HG03139 (cell line): ENCODE data around the gene RNF4.
A peak's percentile ranks its signal among the peaks of the same experiment; 100 is the strongest.
"Not testable (repeated sequence)": the region's sequence is repeated elsewhere in the genome, so short reads cannot be mapped to it uniquely, and the experiment has no call there.

Source experiments
- ATAC-seq: cut with Tn5 transposase; IDR thresholded peaks from one replicate; pipeline ENCODE4 v1.9.1; 2021; ENCODE audit not compliant: unreplicated experiment

The RNF4 gene

DNA sequence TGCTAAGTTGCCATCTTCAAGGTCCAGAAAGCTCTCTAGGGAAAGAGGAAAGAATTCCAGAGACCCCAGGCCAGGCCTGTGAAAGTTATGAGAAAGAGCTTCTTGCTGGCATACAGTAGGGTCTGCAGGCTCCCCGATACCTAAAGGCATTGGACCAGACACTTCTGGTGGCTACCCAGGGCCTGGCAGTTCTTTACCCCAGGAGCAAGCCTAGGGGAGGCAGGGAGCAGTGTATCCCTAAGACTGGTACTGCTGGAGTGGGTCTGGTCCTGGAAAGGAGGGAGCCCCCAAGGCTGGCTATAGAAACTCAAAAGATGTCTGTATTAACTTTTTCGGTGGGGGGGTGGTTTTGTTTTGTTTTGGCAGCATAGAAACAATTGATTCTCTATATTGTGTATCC, 47.7 kb downstream of the RNF4 start:
- no peak for ATAC-seq

DNA sequence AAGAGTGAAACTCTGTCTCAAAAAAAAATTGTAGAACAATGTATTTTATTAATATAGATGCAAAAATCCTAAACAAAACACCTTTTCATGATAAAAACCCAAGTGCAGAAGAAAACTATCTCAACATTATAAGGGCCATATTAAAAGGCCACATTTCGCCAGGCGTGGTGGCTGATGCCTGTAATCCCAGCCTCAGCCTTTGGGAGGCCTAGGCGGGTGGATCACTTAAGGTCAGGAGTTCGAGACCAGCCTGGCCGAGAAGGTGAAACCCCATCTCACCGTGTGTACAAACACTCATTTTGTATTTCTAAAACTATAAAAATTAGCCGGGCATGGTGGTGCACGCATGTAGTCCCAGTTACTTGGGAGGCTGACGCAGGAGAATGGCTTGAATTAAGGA, 57.7 kb downstream of the RNF4 start:
- no peak for ATAC-seq

DNA sequence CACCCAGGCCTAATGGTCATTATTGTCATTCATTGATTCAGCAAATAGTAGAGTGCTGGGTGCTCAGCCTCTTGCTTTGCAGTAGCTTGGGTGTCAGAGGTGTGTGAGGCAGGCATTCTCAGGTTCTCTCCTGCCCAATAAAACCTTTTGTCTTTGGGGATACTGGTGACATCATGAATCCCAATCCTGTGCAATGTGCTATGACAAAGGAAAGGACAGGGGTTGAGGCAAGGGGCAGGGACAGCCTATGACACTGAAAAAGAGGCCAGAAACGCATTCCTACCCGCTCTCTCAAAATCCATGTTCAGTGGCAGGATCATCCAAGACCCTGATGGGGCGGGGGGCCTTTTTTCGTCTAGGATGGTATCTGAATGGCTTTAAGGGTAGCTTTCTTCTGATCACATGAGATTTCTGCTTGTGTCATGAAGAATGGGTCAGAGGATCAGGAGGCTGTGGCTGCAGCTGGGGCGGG, 66.0 kb downstream of the RNF4 start:
- no peak for ATAC-seq

DNA sequence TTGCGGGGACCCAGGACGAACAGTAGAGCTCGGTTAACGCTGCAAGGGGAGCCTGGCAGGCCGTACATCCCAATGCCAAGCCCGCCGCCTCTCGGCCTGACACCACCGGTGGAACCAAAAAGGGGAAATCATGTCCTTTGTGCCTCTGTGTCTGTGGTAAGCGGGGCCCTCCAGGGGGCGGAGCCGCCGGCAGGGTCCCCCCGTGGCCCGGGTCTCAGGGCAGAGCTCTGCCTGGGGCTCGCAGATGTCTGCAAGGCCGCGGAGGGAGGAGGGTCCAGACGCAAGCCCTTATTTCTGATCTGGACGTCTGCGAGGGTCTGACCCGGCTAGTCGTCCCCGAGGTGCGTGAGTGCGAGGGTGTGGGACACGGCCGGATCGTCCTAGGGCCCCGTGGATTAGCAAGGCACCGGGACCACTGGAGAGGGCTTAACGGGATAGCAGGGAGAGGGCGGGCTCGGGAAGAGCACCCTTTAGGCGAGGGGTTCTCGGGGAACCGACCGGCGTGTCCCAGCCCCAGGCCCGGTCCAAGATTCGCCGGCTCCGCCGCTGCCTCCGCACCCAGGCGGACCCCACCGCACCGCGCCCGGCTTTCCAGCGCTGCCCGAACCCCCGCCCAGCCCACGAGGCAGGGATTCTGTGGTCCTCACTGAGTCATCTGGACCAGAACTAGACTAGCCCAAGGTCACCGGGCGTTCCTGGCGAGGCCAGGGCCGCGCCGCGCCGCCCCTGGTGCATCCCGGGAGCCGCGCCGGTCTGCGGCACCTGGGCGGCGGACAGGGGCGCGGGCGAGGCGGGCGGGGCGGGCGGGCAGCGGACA, 66.7 kb downstream of the RNF4 start:
- ATAC-seq, result peak; percentile 14

DNA sequence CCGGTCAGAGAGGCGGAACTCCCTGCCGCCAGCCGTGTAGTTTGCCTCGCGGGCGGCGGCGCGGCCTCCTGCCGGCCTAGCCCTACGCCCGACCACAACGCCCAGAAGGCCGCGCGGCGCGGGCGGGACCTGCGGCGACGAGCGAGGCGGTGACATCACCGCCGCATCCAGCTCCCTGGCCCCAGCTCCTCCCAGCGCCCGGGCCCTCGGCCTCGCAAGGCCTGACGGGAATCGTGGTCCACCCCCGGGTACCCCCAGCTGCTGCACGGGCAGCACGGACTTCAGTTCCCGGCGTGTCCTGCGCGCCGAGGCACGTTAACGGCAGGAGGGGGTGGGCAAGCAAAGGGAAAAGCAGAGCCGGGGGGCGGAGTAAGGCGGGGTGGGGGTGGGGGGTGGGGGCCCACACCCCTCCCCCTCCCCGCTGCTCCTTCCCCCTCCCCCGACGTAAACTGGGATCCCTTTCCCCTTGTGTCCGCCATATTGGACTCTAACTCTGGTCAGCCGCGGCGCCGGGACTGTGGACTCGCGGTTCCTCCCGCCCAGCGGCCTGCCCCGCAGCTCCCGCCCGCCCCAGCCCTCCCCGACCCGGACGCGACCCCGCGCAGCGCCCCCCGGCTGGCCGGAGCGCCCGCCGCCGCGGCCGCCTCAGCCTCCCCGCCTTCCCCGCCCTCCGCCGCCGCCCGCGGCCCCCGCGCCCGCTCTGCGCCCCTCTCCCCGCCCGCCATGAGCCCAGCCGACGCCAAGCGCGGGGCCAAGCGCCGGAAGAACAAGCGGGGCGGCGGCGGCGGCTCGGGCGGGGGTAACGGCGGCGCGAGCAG, 67.5 kb downstream of the RNF4 start, which contains the start of gene FAM193A:
FAM193A (plus strand) TSS at position 455 of the 818 bp plus-strand sequence; CDS start at position 724, 269 bp downstream.
- ATAC-seq, result peak; percentile 88

DNA sequence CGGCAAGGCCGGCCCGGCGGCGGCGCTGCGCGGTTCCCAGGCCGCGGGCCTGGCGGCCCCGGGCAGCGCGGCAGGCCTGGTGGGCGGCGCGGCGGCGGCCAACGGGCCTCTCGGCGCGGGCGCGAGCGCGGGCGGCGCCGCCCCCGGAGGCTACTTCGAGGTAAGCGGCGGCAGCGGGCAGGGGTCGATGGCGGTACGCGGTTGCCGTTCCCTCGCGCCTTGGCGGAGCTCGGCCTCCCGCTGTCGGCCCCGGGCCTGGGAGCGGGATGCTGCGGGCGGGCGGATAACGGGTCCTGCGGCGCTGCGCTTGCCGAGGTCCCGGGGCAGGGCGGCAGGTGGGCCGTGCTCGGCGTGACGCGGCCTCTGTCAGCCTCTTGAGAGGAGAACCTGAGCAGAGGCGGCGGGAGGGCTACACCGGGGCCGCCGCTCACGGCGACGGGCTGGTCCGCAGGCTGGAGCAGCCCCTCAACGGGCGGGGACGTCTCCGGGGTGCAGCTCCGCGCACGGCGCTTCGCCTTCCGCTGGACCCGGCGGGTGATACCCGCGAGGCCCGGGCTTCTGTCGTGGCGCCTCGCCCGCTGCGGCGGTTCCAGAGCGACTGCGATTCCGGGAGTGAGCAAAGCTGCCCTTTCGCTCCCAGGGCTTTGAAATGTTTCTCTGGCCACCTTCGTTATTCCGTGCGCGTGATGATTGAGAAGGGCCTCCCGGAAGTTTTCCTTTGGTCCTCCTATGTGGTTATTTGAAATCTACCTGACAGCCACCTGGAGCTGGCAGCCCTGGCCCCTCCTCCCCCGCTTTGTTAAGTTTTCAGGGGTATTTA, 68.3 kb downstream of the RNF4 start:
- ATAC-seq, result peak; percentile 20

DNA sequence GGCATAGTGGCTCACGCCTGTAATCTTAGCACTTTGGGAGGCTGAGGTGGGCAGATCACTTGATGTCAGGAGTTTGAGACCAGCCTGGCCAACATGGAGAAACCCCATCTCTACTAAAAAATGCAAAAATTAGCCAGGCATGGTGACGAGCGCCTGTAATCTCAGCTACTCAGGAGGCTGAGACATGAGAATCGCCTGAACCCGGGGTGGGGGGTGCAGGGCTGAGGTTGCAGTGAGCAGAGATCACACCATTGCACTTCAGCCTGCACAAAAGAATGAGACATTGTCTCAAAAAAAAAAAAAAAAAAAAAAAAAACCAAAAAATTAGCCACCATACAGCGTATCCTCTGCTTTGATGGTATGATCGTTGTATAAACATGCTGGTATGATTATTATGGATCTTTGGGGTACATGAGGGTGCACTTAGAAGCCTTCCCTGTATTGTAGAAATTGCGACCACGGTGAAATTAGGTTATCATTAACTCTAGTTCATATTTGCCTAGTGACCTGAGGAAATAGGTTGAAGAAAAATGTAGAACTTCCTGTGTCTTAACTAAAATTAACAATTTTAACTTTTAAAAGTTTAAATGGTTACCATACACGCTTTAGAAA, 74.8 kb downstream of the RNF4 start:
- not testable (repeated sequence) for ATAC-seq

DNA sequence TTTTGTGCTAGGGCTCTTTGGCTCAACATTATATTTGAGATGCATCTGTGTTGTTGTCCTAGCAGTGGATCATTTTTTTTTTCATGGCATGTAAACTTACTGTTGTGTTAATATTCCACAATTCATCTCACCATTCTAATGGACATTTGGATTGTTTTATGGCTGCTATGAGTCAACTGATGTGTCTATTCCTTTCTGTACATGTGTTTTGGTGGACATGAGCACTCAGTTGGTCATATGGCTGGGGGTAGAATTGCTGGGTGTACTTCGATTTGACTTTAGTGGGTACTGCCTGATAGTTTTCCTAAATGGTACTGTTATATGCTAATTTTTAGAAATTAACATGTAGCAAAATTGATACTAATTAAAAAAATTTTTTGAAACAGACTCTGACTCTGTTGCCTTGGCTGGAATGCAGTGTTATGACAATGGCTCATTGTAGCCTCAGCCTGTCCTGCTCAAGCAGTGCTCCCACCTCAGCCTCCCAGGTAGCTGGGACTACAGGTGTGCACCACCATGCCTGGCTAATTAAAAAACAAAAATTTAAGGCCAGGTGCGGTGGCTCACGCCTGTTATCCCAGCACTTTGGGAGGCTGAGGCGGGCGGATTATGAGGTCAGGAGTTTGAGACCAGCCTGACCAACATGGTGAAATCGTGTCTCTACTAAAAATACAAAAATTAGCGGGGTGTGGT, 76.6 kb downstream of the RNF4 start:
- ATAC-seq, result no peak

DNA sequence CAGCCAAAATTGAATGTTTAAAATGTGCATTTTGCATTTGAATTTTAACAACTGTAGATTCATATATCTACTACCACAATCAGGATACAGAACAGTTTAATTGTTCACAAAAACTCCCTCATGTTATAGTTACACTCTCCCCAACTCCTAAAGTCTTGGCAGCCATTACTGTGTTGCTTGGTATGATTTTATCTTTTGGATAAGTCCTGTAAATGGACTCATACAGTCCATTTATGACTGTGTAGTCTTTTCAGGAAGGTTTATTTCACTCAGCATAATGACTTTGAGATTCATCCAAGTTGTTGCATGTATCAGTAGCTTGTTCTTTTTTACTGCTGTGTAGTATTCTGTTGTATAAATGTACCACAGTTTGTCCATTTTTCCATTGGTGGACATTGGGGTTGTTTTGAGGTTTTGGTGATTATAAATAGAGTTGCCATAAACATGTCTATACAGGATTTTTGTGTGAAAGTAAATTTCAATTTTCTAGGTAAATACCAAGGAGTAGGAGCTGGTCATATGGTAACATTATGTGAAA, 77.4 kb downstream of the RNF4 start:
- ATAC-seq, result no peak

DNA sequence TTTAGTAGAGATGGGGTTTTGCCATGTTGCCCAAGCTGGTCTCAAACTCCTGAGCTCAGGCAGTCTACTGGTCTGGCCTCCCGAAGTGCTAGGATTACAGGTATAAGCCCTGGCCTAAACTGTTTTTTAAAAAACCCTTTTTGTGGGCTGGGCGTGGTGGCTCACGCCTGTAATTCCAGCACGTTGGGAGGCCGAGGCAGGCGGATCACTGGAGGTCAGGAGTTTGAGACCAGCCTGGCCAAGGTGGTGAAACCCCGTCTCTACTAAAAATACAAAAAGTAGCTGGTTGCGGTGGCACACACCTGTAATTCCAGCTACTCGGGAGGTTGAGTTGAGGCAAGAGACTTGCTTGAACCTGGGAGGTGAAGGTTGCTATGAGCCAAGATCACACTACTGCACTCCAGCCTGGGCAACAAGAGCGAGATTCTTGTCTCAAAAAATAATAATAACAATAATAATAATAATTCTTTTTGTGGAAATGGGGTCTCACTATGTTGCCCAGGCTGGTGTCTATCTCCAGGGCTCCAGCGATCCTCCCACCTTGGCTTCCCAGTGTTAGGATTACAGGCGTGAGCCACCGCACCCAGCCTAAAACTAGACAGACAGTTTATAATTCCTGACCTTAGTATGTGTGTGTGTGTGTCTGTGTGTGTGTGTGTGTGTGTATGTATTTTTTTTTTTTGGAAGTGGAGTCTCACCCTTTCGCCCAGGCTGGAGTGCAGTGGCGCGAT, 78.2 kb downstream of the RNF4 start:
- ATAC-seq, result not testable (repeated sequence)

DNA sequence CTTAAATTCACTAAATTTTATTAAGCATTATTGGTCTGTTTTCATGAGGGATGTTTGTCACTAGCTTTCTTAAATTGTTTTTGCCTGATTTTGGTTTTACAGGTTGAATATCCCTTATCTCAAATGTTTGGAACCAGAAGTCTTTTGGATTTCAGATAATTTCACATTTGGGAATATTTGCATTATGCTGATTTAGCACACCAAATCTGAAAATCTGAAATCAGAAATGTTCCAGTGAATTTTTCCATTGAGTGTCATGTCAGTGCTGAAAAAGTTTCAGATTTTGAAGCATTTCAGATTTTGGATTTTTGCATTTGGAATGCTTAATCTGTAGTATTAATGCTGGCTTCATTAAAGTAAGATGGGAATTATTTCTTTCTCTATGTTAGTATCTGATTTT, 82.2 kb downstream of the RNF4 start:
- no peak for ATAC-seq

DNA sequence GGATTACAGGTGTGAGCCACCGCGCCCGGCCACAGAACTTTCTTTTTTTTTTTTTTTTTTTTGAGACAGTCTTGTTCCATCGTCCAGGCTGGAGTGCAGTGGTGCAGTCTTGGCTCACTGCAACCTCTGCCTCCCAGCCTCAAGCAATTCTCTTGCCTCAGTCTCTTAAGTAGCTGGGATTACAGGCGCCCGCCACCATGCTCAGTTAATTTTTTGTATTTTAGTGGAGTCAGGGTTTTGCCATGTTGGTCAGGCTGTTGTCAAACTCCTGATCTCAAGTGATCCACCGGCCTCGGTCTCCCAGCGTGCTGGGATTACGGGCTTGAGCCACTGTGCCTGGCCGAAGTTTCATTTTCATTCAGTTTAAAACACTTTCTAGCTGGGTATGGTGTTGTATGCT, 83.9 kb downstream of the RNF4 start:
- no peak for ATAC-seq

DNA sequence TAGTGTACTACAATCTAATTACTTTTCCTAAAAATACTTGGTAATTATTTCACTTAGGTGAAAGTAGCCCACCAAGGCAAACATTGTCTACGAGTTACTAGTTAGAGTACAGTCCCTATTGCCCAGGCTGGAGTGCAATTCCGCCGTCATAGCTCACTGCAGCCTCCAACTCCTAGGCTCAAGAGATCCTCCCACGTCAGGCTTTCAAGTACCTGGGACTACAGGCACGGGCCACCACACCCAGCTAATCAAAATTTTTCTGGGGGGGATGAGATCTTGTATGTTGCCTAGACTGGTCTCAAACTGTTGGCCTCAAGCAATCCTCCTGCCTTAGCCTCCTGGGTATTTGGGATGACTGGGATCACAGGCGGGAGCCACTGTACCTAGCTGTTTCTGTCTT, 89.4 kb downstream of the RNF4 start:
- no peak for ATAC-seq

DNA sequence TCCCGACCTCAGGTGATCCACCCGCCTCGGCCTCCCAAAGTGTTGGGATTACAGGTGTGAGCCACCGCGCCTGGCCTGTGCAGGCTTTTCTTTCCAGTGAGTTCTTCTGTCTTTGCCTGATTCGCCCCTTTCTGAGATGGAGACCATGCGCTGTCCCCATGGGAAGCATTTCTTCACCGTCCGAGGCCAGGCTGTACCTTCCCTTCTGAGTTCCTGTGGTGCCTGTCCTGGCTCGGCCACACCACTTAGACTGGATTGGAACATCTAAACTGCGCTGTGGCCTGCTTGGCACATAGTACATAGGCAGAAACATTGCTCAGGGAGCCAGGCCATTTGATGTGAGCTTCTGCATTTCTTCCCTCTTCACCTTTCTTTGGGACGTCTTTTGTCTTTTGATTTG, 91.3 kb downstream of the RNF4 start:
- no peak for ATAC-seq
